Measurements from ENCODE around the gene POU2F2.

Gene POU2F2

DNA sequence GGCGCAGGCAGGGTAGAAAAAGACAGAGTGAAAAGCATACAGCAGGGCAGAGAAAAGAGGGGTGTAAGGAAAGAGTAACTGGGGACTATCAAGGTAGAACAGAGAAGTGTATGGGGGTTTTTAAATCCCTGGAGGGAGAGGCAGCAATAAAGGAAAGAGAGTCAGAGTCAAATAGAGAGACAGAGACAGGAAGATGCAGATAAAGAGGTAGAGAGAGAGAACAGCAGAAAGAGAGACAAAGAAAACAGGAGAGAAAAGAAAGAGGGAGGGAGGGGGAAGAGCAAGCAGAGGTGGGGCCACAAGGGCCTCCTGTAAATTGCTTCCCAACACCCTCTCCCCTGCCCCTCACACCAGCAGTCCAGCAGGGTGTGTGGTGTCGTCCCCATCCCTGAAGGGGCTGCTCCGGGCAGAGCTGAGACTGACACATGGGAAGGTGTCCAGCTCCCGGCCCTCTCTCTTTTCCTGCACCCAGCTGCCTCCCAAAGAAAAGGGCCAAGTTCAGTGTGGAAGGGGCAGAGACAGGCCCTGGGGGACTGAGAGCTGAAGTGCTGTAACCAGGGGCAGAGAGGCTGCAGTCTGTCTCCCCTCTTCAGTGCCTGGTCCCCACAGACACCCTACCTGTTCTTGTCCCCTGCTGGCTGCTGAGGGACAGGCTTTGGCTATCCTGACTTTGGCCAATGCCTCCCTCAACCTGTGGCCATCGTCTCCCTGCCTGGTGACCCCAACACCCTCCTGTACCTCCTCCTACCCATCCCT, 17.4 kb upstream of the POU2F2 start:
- TF ChIP-seq, protein P1, sequence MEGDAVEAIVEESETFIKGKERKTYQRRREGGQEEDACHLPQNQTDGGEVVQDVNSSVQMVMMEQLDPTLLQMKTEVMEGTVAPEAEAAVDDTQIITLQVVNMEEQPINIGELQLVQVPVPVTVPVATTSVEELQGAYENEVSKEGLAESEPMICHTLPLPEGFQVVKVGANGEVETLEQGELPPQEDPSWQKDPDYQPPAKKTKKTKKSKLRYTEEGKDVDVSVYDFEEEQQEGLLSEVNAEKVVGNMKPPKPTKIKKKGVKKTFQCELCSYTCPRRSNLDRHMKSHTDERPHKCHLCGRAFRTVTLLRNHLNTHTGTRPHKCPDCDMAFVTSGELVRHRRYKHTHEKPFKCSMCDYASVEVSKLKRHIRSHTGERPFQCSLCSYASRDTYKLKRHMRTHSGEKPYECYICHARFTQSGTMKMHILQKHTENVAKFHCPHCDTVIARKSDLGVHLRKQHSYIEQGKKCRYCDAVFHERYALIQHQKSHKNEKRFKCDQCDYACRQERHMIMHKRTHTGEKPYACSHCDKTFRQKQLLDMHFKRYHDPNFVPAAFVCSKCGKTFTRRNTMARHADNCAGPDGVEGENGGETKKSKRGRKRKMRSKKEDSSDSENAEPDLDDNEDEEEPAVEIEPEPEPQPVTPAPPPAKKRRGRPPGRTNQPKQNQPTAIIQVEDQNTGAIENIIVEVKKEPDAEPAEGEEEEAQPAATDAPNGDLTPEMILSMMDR (conservative IDR thresholded peaks at IDR 0.05), result no peak

GRCh38 chr19:42148266-42148665, 16.0 kb upstream of the POU2F2 start:
- TF ChIP-seq, protein P1 (conservative IDR thresholded peaks at IDR 0.05), result no peak
- no peak overlapping the region for H3K27ac ChIP-seq

More for the DNA sequence above, 17.4 kb upstream of the POU2F2 start:
- no peak overlapping the region for H3K27ac ChIP-seq

DNA sequence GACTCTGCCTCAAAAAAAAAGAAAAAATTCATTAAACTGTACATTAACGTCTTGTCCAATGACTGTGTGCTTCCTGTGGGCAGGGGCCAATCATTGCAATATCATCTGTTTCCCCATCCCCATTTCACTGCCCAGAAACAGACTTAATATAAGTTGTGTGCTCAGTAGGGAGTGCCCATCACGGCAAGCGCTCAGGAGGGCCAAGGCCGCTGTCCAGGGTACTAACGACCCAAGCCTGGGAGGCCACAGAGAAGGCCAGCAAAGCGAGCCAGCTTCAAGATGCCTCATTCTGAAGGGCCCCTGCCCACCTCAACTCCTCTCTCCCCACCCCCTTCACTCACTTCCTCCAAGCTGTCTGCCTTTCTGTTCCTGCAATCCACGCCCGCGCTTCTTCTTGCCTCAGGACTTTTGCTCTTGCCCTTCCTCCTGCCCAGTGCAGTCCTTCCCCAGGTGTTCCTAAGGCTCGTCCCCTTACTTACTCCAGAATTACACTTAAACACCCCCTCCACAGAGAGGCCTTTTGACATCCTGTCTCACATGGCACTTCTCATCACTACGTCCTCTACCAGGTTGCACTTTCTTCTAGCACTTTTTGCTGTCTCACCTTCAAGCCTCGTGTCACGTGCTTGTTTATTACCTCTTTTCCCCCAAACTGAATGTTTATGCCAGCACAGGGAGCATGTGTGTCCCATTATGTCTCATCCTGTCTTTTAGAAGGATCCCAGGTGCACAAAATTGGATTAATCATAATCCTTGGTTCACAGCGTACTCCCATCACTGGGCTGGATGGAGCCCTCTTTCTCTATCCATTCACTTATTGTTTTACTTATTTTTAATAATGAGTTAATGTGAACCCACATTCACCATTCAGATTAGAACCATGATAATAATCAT, 11.3 kb upstream of the POU2F2 start:
- H3K27ac ChIP-seq, result no peak overlapping the region

DNA sequence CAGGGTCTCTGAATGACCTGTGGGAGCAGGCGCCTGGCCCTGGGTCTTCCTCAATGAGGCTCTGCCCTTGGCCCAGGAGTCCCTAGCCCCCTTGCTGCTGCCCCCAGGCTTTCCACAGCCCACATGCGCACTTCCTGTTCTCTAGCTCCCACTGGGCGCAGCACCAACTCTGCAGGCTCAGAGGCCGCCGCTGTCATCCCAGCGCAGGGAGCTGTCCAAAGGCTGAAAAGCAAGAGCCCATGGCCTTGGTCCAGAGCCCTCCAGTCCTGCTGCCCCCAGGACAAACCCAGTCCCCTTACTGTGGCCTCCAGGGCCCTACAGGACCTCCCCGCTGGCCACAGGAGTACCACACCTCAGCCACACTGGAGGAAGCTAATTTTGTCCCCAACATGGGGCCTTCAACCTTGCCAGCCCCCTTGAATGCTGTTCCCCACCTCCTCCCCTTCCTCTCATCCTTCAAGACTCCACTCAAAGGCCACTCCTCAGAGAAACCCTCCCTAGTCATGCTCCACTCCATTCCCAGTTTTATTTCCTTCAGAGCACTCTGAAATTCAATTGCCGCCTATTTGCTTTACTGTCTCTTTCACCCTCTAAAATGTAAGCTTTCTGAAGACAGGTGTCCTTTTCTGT, 8.0 kb upstream of the POU2F2 start:
- H3K27ac ChIP-seq, result no peak overlapping the region
- TF ChIP-seq, protein P1 (conservative IDR thresholded peaks at IDR 0.05), result no peak

More for the DNA sequence above, 11.3 kb upstream of the POU2F2 start:
- TF ChIP-seq, protein P1 (conservative IDR thresholded peaks at IDR 0.05), result no peak

DNA sequence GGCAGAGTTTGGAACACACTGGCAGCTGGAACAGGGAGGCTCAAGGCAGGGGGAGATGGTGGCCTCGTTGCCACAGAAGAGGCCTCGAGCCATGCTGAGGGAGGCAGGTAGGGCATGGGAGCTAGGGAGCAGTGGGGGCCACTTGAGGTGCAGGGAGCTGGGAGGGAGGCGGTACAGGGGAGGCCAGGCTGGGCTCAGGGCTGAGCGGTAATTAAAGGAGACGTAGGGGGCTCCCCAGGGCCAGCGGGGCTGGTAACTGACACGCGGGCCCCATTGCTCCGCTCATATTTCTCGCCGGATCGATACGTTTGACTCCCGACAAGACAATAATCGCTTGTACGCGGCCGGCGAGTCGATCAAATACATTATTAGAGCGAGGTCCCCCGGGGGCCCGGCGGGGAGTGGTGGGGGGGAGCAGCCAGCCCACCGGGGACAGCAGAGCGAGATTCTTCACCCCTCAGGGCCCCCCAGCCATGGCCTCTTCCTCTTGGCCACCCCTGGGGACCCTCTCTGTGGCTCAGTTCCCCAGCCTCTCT, 2.4 kb upstream of the POU2F2 start:
- TF ChIP-seq, protein P1 (conservative IDR thresholded peaks at IDR 0.05), result no peak
- no peak overlapping the region for H3K27ac ChIP-seq

GRCh38 chr19:42132851-42133528, 744 bp upstream of the POU2F2 start:
- TF ChIP-seq, protein P1 (conservative IDR thresholded peaks at IDR 0.05), result peak; percentile 98
- peak overlapping the region; percentile 62; the same call in 1 of the 2 replicates for H3K27ac ChIP-seq

Measured in VCaP (cell line).